M059J (cell line): ENCODE measurements around the gene ANKRD13D. TPM values are rescaled to one million over a fixed set of nuclear protein-coding genes. Genes with fewer than 3 reads are reported as not detected.
A peak's percentile ranks its signal among the peaks of the same experiment; 100 is the strongest.

Source experiments
- DNase-seq: peaks from one replicate; pipeline ENCODE4 v3.0.0-alpha.2; 2012; ENCODE audit warnings: low read depth
- total RNA-seq: library from RNA; depleted of rRNA; stranded (reverse); fragments of >200 nt; shearing (Covaris generic); gene quantifications from 2 replicates; pipeline ENCODE4 v1.2.3, GENCODE V29; 2014; rRNA removed

ANKRD13D gene
- total RNA-seq, result 9.8 and 14.9 TPM in 2 replicates

DNA sequence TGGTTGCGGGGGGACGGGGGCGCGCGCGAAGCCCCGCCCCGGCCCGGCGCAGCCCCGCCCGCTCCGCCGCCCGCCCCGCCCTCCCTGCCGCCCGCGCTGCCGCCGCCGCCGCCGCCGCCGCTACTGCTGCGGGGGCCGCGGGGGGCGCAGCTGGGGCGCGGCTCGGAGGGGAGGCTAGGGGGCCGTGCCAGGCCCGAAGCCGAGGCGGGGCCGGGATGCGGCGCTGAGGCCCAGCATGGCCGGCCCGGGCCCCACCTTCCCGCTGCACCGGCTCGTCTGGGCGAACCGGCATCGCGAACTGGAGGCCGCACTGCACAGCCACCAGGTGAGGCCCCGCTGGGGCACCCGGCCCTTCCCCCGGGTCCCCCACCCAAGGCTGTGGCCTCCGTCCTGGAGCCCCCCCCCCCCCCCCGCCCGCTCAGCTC, at the start of gene ANKRD13D:
Gene ANKRD13D (plus strand): TSS at position 78 of the 425 bp plus-strand sequence. CDS start 158 bp downstream, at position 236.
- no peak for DNase-seq

DNA sequence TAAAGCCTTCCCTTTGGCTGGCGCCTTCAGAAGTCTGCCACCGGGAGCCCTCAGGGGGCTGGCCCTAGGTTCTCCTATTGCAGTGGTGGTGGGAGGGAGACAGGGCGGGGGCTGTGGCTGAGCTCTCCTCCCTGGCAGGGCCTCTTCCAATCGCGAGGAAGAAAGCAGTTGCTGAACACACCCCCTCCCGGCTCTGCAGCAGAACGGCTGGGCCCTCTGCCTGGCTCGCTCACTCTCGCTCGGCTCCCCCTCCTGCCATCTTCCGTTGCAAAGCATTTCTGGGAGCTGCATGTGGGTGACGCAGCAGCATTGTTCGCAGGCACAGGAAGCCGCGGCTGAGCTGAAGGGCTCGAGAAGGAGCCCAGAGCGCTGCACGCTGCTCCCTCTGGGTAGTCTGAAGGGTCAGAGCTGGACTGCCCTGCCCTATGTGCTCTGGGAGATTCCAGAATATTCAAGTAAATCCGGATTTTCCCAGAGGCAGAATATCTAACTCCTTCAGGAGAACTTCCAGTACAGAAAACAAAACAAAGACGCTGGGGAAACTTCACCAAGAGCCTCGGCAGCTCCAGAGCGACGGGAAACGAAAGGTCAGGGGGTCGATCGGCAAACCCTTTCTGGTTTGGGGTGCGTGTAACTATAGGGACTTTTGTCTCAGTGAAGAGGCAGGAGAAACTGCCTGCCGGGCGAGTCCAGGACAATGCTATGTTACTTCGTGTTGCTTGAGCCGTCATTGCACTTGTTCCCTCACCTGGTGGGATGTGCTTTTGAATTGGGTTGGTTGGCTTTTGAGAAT, 49.1 kb upstream of the ANKRD13D start:
- peak; percentile 99 for DNase-seq

- DNase-seq, result peak; percentile 83
Measured at GRCh38 chr11:67240576-67241389, 48.3 kb upstream of the ANKRD13D start.

DNA sequence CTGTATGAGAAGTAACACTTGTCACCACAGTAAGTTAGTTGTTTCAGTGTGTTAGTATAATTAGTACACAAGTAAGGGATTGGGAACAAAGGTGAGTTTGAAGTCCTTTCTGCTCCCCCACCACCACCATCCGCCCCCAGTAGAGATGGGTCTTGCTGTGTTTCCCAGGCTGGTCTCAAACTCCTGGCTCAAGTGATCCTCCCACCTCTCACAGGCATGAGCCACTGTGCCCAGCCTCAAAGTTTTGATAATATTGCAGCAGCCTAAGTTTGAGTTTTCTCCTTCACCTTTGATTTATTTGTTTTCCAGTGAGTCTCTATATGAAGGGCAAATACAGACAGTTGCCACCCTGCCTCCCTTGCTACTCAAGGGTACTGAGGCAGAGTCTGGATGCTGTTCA, 46.6 kb upstream of the ANKRD13D start:
- DNase-seq, result no peak

DNA sequence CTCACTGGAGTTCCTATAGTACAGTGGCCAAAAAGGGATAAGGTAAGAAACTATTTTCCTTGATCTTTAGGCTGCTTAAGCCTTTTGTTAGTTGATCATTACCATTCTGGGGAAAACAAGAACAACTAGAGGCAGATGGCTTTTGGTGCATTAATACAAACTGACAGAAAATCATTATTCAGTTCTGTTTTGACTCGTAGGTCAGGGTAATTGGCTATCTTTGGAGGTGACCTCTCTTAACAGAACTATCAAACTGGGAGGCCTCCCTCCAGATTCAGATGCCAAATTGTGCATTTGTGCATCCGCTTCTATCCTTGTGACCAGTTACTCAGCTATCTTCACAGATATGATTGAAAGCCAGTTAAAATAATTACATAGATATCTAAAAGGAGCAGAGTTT, 46.1 kb upstream of the ANKRD13D start:
- DNase-seq, result no peak

- no peak for DNase-seq
Measured at GRCh38 chr11:67245046-67245445, 44.1 kb upstream of the ANKRD13D start.

DNA sequence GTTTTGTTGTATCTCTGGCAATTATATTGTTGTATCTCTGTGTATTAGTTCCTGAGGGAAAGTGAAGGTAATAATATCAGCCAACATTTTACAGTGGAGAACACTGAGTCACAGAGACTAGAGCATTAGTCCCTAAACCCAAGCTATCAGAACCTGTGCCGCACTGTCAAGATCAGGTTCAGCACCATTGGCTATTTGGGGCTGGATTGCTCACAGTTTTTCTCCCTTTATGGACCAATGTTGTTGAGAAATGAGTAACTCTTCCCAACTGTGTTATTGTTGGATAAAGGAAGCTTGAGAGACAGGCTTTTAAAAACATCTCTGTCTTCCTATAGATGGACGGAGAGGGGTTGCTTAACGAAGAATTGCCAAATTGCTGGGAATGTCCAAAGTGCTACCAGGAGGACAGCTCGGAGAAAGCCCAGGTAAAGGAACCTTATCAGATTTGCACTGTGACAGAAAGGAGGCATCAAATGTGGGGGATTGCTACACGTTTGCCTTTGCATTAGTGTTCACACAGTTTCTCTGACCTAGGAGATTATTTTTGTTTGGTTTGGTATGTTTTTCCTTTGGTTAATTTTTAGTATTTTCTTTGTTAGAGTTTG, 41.1 kb upstream of the ANKRD13D start:
- DNase-seq, result no peak

- peak; percentile 90 for DNase-seq
Measured at GRCh38 chr11:67248653-67249052, 40.5 kb upstream of the ANKRD13D start.

DNA sequence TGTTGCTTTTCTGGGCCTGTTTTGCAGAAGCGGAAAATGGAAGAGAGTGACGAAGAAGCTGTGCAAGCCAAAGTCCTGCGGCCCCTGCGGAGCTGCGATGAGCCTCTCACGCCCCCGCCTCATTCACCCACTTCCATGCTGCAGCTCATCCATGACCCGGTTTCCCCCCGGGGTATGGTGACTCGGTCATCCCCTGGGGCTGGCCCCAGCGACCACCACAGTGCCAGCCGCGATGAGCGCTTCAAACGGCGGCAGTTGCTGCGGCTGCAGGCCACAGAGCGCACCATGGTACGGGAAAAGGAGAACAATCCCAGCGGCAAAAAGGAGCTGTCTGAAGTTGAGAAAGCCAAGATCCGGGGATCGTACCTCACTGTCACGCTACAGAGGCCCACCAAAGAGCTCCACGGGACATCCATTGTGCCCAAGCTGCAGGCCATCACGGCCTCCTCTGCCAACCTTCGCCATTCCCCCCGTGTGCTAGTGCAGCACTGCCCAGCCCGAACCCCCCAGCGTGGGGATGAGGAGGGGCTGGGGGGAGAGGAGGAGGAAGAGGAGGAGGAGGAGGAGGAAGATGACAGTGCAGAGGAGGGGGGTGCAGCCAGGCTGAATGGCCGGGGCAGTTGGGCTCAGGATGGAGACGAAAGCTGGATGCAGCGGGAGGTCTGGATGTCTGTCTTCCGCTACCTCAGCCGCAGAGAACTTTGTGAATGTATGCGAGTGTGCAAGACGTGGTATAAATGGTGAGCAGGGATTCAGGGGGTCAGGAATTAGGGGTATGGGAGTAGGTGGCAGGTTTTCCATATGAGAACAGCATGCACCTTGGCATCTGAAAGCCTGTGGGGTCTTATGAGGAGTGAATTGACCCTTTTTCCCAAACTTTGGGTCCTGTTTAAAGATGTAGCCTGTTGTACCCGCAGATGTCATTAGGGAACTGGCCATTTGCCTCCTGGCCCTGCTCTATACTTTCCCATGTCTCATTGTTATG, 38.8 kb upstream of the ANKRD13D start:
- DNase-seq, result no peak

DNA sequence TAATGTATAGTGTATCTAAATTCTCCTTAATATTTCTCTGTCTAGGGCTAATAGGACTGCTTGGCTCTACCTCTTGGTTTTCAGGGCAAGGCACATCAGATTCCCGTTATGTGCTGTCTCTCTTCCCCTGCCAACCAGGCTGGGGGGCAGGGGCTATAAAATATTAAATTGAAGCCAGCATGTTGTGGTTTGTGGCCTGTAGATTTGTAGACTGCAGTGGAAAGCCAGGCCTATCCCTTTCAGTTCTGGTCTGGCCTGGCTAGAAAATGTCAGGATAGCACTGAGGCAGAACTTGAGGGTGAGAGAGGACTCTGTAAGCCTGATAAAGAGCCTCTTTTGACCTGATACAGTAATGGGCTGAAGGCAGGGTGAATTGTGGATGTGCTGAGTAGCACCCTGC, 37.3 kb upstream of the ANKRD13D start:
- no peak for DNase-seq

GRCh38 chr11:67252831-67253239, 36.3 kb upstream of the ANKRD13D start:
- peak; percentile 41 for DNase-seq

GRCh38 chr11:67253872-67254624, 35.1 kb upstream of the ANKRD13D start:
- no peak for DNase-seq

DNA sequence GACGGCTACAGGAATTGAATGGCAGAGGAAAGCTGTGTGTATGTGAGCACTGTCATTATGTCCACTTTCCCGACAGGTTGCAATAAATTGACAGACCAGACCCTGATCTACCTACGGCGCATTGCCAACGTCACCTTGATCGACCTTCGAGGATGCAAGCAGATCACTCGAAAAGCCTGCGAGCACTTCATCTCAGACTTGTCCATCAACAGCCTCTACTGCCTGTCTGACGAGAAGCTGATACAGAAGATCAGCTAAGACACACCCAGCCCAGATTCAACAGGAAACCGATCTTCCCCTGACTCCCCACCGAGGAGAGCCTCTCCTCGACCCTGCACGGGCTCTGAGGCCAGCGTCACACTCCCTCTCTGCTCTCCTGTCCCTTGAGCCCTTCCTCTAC, 34.3 kb upstream of the ANKRD13D start:
- DNase-seq, result no peak

GRCh38 chr11:67255353-67255752, 33.8 kb upstream of the ANKRD13D start:
- DNase-seq, result no peak

GRCh38 chr11:67255864-67256263, 33.2 kb upstream of the ANKRD13D start:
- DNase-seq, result no peak

DNA sequence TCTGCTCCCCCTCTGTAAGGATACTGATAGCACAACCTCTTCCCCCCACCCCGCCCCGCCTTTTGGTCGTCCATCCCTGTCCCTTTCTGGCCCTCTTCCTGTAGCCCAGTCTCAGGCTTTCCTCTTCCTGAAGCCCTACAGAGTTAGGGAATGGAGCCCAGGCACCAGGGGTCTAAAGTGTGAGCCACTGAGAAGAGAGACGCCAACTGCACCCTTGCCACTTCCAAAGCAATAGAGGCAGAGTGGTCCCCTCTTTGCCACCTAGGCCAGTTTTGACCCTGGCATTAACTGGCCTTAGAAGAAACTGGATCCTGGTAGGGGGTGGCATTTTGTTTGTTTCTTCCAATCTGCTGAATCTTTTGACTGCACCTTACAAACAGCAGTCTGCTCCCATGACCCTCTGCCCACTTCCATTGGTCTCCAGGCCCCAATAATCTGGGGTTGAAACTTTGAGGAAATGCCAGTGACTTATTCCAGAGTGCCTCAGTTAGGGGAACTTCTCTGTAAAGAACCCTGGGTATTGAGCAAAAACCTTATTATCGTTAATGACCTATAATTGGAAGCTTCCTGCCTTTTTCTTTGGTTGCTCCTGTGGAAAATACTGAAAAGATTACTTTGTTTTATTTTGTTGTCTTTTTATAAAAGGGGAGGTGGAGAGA, 32.5 kb upstream of the ANKRD13D start:
- no peak for DNase-seq

DNA sequence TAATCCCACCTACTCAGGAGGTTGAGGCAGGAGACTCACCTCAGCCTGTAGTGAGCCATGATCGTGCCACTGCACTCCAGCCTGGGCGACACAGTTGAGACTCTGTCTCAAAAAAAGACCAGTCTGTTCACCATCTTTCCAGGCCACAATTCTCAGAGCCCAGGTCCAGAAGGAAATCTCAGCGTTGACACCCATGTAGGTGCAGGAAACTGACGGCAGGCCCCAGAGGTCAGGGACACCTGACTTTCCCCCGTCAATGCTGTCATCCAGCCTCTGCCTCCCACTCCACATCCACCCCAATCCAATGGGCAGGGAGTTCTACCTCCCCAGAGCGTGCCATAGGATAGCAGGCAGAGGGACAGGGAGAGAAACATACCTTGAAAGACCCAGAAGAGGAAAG, 28.7 kb upstream of the ANKRD13D start:
- no peak for DNase-seq

- DNase-seq, result peak; percentile 50
Measured at GRCh38 chr11:67260885-67261639, 28.0 kb upstream of the ANKRD13D start.

DNA sequence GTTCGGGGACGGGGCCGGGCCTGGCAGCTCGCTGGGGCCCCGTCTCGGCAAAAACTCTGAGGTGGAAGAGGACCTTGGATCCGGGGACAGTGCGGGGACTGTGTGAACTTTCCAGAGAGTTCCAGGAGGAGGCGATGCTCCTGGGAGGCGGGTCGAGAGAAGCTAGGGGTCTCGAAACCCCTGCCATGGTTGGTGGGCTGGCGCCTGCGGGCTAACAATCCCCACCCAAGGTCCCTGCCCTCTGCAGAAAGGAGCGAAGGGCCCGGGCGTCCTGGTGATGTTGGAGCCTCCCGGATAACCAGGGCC, 27.5 kb upstream of the ANKRD13D start:
- DNase-seq, result no peak
